Suprapubic skin (tissue), 3 donors: Measurements from ENCODE around the gene ZNHIT1.

Experiments
- EP300 ChIP-seq: sonication (generic); formaldehyde crosslinking; IDR thresholded peaks from one replicate; pipeline ENCODE4 v1.6.1; 2017; ENCODE audit warnings: antibody characterized with exemption
- TF ChIP-seq, protein P1 (sequence below), 2 donors: fragments of 200-600 bp in 1 of 2; fragments of 450-650 bp in 1 of 2; sonication (generic) in 1 of 2; IDR thresholded peaks; one replicate each; pipeline ENCODE4 v1.5.1; 2016 to 2019; ENCODE audit warnings: antibody characterized with exemption in 2 of 2, mild to moderate bottlenecking in 1 of 2, moderate library complexity in 1 of 2

DNA sequence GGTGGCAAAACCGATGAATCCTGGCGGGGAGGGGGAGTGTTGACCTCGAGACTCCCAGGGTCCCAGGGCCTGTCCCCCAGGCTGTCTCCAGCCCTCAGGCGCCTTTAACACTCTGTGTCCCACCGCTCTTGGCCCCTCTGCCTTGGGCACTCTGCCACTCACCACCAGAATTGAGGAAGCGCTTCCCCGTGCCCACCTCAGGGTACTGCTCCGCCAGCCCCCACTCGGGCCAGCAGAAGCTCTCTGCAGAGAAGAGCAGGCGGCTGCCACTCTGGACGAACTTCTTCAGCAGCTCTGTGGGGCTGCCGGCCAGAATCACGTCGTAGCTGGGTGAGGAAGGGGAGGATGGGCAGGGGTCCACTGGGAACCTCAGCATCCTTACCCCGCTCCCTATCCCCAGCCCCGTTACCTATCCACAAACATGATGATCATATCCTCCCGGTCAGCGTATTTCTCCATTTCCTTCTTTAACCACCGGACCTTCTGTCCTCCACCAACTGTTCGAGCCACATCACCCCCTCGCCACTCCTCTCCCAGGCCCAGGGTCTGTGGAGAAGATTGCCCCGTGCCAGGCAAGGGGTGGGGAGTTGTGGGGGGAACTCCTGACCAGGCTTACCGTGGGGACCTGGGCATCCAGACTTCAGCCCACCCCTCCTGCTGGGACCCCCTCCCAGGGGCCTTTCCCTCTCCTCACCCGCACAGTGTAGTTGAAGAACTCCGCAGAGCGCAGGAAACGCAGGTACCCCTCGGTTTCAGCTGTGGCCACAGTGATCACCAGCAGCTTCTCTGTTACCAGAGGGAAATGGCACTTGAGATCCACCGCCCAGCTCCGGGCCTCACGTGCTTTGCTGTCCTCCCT, 1.7 kb upstream of the ZNHIT1 start:
- no peak for TF ChIP-seq EP300
- TF ChIP-seq, protein P1, sequence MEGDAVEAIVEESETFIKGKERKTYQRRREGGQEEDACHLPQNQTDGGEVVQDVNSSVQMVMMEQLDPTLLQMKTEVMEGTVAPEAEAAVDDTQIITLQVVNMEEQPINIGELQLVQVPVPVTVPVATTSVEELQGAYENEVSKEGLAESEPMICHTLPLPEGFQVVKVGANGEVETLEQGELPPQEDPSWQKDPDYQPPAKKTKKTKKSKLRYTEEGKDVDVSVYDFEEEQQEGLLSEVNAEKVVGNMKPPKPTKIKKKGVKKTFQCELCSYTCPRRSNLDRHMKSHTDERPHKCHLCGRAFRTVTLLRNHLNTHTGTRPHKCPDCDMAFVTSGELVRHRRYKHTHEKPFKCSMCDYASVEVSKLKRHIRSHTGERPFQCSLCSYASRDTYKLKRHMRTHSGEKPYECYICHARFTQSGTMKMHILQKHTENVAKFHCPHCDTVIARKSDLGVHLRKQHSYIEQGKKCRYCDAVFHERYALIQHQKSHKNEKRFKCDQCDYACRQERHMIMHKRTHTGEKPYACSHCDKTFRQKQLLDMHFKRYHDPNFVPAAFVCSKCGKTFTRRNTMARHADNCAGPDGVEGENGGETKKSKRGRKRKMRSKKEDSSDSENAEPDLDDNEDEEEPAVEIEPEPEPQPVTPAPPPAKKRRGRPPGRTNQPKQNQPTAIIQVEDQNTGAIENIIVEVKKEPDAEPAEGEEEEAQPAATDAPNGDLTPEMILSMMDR (IDR thresholded peaks at IDR 0.05), result no peak
